Stimulated activated naive CD8-positive, alpha-beta T cell treated with anti-CD3 and anti-CD28 coated beads, Interleukin-15, amount 100 ng/mL, for 72 hours (primary cell): ENCODE results near the gene RICTOR.

Experiments used
- ATAC-seq: fragments of 150-1000 bp; cut with Tn5 transposase; 2 replicates; pipeline ENCODE4 v1.10.0; 2021; ENCODE audit warnings: mild to moderate bottlenecking, moderate library complexity
- DNase-seq, 2 donors: peaks; one replicate each; pipeline ENCODE4 v3.0.0; 2021 to 2022
- H3K27ac Mint-ChIP-seq, 2 donors: one replicate each; pipeline ENCODE4 v1.8.0; 2022; ENCODE audit warnings: mild to moderate bottlenecking in 2 of 2, mixed read lengths in 2 of 2, moderate library complexity in 2 of 2
- H3K27me3 Mint-ChIP-seq: one replicate; pipeline ENCODE4 v1.8.0; 2022; ENCODE audit warnings: mixed read lengths
- H3K4me1 Mint-ChIP-seq: one replicate; pipeline ENCODE4 v1.8.0; 2022; ENCODE audit warnings: mild to moderate bottlenecking, mixed read lengths
- H3K4me3 Mint-ChIP-seq, 2 donors: one replicate each; pipeline ENCODE4 v1.8.0; 2022; ENCODE audit warnings: mild to moderate bottlenecking in 2 of 2, mixed read lengths in 2 of 2, moderate library complexity in 1 of 2
- H3K9me3 Mint-ChIP-seq, 2 donors: one replicate each; pipeline ENCODE4 v1.8.0; 2022; ENCODE audit warnings: mixed read lengths in 2 of 2

The RICTOR gene

GRCh38 chr5:38979535-38979934, 94.7 kb downstream of the RICTOR start:
- ATAC-seq (no peak), DNase-seq (no peak)
- Mint-ChIP-seq H3K27me3 (no peaks in the 10 kb centered on the region), H3K4me1 (peaks cover 6% of the 10 kb centered on the region), H3K27ac (no peak overlapping the region), H3K9me3 (no peaks in the 10 kb centered on the region), H3K4me3 (no peak overlapping the region)

- H3K9me3 Mint-ChIP-seq = no peaks in the 10 kb centered on the region
- no peak overlapping the region for H3K4me3 Mint-ChIP-seq
- no peak for ATAC-seq
- H3K27ac Mint-ChIP-seq = no peak overlapping the region
- H3K27me3 Mint-ChIP-seq = no peaks in the 10 kb centered on the region
- peaks cover 11% of the 10 kb centered on the region for H3K4me1 Mint-ChIP-seq
- no peak for DNase-seq
Observed at GRCh38 chr5:38978036-38978435, 96.2 kb downstream of the RICTOR start.

- no peak for DNase-seq
- no peaks in the 10 kb centered on the region for H3K4me1 Mint-ChIP-seq
- no peaks in the 10 kb centered on the region for H3K27me3 Mint-ChIP-seq
- ATAC-seq = no peak
- H3K9me3 Mint-ChIP-seq = no peaks in the 10 kb centered on the region
- H3K4me3 Mint-ChIP-seq = no peak overlapping the region
- peak overlapping the region in 1 of 2 donors; percentile 59 for H3K27ac Mint-ChIP-seq
Observed at GRCh38 chr5:38968665-38969064, 105.5 kb downstream of the RICTOR start.

GRCh38 chr5:38961691-38962090, 112.5 kb downstream of the RICTOR start:
- H3K27me3 Mint-ChIP-seq = no peaks in the 10 kb centered on the region
- H3K27ac Mint-ChIP-seq = no peak overlapping the region

GRCh38 chr5:38953426-38954012, 120.7 kb downstream of the RICTOR start:
- Mint-ChIP-seq H3K27me3 (no peaks in the 10 kb centered on the region), H3K9me3 (no peaks in the 10 kb centered on the region), H3K4me3 (no peak overlapping the region), H3K27ac (no peak overlapping the region), H3K4me1 (no peaks in the 10 kb centered on the region)
- DNase-seq (no peak), ATAC-seq (no peak)

More at GRCh38 chr5:38961691-38962090, 112.5 kb downstream of the RICTOR start:
- Mint-ChIP-seq H3K4me1 (no peaks in the 10 kb centered on the region), H3K4me3 (no peak overlapping the region), H3K9me3 (no peaks in the 10 kb centered on the region)
- ATAC-seq (no peak), DNase-seq (no peak)

GRCh38 chr5:38948501-38948900, 125.7 kb downstream of the RICTOR start:
- H3K27ac Mint-ChIP-seq = no peak overlapping the region

GRCh38 chr5:38944282-38944681, 129.9 kb downstream of the RICTOR start:
- Mint-ChIP-seq H3K27me3 (no peaks in the 10 kb centered on the region), H3K27ac (no peak overlapping the region), H3K4me1 (no peaks in the 10 kb centered on the region), H3K9me3 (no peaks in the 10 kb centered on the region), H3K4me3 (no peak overlapping the region)
- DNase-seq = no peak
- no peak for ATAC-seq

More at GRCh38 chr5:38948501-38948900, 125.7 kb downstream of the RICTOR start:
- no peak for ATAC-seq
- no peaks in the 10 kb centered on the region for H3K27me3 Mint-ChIP-seq
- no peaks in the 10 kb centered on the region for H3K4me1 Mint-ChIP-seq
- no peak overlapping the region for H3K4me3 Mint-ChIP-seq
- H3K9me3 Mint-ChIP-seq = no peaks in the 10 kb centered on the region
- DNase-seq = no peak

GRCh38 chr5:38941912-38942311, 132.3 kb downstream of the RICTOR start:
- Mint-ChIP-seq H3K4me3 (no peak overlapping the region), H3K4me1 (no peaks in the 10 kb centered on the region), H3K9me3 (no peaks in the 10 kb centered on the region), H3K27me3 (no peaks in the 10 kb centered on the region), H3K27ac (no peak overlapping the region)
- DNase-seq = no peak
- ATAC-seq = no peak

- H3K4me1 Mint-ChIP-seq = no peaks in the 10 kb centered on the region
Observed at GRCh38 chr5:38940230-38940858, 133.9 kb downstream of the RICTOR start.

GRCh38 chr5:38938973-38939372, 135.2 kb downstream of the RICTOR start:
- Mint-ChIP-seq H3K4me1 (no peaks in the 10 kb centered on the region), H3K9me3 (no peaks in the 10 kb centered on the region), H3K27me3 (no peaks in the 10 kb centered on the region)

More at GRCh38 chr5:38940230-38940858, 133.9 kb downstream of the RICTOR start:
- Mint-ChIP-seq H3K27me3 (no peaks in the 10 kb centered on the region), H3K27ac (peak overlapping the region in 1 of 2 donors; percentile 63), H3K9me3 (no peaks in the 10 kb centered on the region), H3K4me3 (no peak overlapping the region)
- DNase-seq (no peak), ATAC-seq (no peak)

GRCh38 chr5:38938424-38938823, 135.8 kb downstream of the RICTOR start:
- DNase-seq (no peak), ATAC-seq (no peak)
- no peaks in the 10 kb centered on the region for H3K9me3 Mint-ChIP-seq
- no peaks in the 10 kb centered on the region for H3K4me1 Mint-ChIP-seq
- H3K27me3 Mint-ChIP-seq = no peaks in the 10 kb centered on the region
- H3K27ac Mint-ChIP-seq = no peak overlapping the region
- H3K4me3 Mint-ChIP-seq = no peak overlapping the region

More at GRCh38 chr5:38938973-38939372, 135.2 kb downstream of the RICTOR start:
- H3K4me3 Mint-ChIP-seq = no peak overlapping the region
- ATAC-seq (no peak), DNase-seq (no peak)
- no peak overlapping the region for H3K27ac Mint-ChIP-seq

GRCh38 chr5:38936269-38936668, 137.9 kb downstream of the RICTOR start:
- no peaks in the 10 kb centered on the region for H3K27me3 Mint-ChIP-seq
- ATAC-seq = no peak

GRCh38 chr5:38935437-38935836, 138.8 kb downstream of the RICTOR start:
- DNase-seq (no peak), ATAC-seq (no peak)
- H3K27me3 Mint-ChIP-seq = no peaks in the 10 kb centered on the region
- no peak overlapping the region for H3K4me3 Mint-ChIP-seq
- no peaks in the 10 kb centered on the region for H3K9me3 Mint-ChIP-seq
- H3K4me1 Mint-ChIP-seq = no peaks in the 10 kb centered on the region
- no peak overlapping the region for H3K27ac Mint-ChIP-seq

More at GRCh38 chr5:38936269-38936668, 137.9 kb downstream of the RICTOR start:
- H3K9me3 Mint-ChIP-seq = no peaks in the 10 kb centered on the region
- DNase-seq = no peak
- H3K27ac Mint-ChIP-seq = no peak overlapping the region
- no peak overlapping the region for H3K4me3 Mint-ChIP-seq
- H3K4me1 Mint-ChIP-seq = no peaks in the 10 kb centered on the region

- H3K4me1 Mint-ChIP-seq = no peaks in the 10 kb centered on the region
Observed at GRCh38 chr5:38932854-38933408, 141.3 kb downstream of the RICTOR start.

GRCh38 chr5:38931731-38932130, 142.5 kb downstream of the RICTOR start:
- no peak overlapping the region for H3K4me3 Mint-ChIP-seq
- DNase-seq = no peak
- H3K4me1 Mint-ChIP-seq = no peaks in the 10 kb centered on the region
- ATAC-seq = no peak
- no peaks in the 10 kb centered on the region for H3K9me3 Mint-ChIP-seq
- H3K27ac Mint-ChIP-seq = no peak overlapping the region
- peaks cover 5% of the 10 kb centered on the region for H3K27me3 Mint-ChIP-seq

More at GRCh38 chr5:38932854-38933408, 141.3 kb downstream of the RICTOR start:
- DNase-seq = no peak
- Mint-ChIP-seq H3K9me3 (no peaks in the 10 kb centered on the region), H3K27me3 (peaks cover 2% of the 10 kb centered on the region), H3K4me3 (no peak overlapping the region), H3K27ac (peak overlapping the region in 1 of 2 donors; percentile 19)
- ATAC-seq = no peak

- Mint-ChIP-seq H3K9me3 (no peaks in the 10 kb centered on the region), H3K27me3 (peaks cover 17% of the 10 kb centered on the region), H3K27ac (no peak overlapping the region), H3K4me3 (no peak overlapping the region), H3K4me1 (no peaks in the 10 kb centered on the region)
- ATAC-seq (no peak), DNase-seq (no peak)
Observed at GRCh38 chr5:38929838-38930237, 144.4 kb downstream of the RICTOR start.
